ENCODE results near the gene GOLGA8B.
"Not testable (repeated sequence)": the region's sequence is repeated elsewhere in the genome, so short reads cannot be mapped to it uniquely, and the experiment has no call there.

The GOLGA8B gene

GRCh38 chr15:34560814-34561213, 22.6 kb downstream of the GOLGA8B start:
- DNase-seq (ENCODE audit: low spot score): not testable (repeated sequence)

DNA sequence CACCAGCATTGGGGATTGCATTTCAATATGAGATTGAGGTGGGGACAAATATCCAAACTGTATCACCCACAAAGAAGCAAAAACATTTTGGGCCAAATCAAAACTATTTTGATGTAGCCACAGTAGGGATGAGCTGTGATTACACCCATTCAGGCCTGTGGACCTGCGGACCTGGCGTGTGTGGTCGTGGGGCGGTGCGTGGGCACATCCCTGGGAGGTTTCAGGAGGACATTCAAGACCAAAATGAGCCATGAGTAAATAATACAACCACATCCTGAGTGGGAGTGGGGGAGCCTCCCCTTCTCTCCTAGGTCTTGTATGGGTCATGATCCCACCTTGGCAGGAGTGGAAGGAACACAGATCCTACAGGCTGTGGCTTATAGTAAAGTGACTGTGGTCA, 23.7 kb downstream of the GOLGA8B start:
- DNase-seq (ENCODE audit: low spot score): not testable (repeated sequence)

DNA sequence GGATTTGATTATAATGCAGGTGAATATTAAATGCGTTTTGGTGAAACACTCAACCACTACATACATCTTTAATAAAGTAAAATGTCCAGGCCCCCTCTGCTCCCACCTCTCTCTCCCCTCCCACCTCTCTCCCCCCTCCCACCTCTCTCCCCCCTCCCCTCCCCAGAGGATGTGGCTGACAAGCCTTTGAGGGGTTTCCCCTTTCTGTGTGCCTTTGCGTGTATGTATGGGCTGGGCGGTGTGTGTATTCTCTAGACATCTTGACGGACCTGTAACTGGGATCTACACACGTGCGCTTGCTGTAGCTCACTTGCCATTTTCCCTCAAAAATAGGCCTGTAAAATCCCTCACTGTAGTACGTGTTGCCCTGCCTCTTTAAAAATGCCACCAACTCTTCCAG, 28.3 kb downstream of the GOLGA8B start:
- DNase-seq (ENCODE audit: low spot score): not testable (repeated sequence)

GRCh38 chr15:34554716-34555115, 28.7 kb downstream of the GOLGA8B start:
- DNase-seq (ENCODE audit: low spot score): not testable (repeated sequence)

GRCh38 chr15:34554126-34554525, 29.3 kb downstream of the GOLGA8B start:
- DNase-seq (ENCODE audit: low spot score): not testable (repeated sequence)

GRCh38 chr15:34550129-34550528, 33.3 kb downstream of the GOLGA8B start:
- not testable (repeated sequence) for DNase-seq (ENCODE audit: low spot score)

- DNase-seq (ENCODE audit: low spot score): not testable (repeated sequence)
Observed at GRCh38 chr15:34549381-34549809, 34.1 kb downstream of the GOLGA8B start.

DNA sequence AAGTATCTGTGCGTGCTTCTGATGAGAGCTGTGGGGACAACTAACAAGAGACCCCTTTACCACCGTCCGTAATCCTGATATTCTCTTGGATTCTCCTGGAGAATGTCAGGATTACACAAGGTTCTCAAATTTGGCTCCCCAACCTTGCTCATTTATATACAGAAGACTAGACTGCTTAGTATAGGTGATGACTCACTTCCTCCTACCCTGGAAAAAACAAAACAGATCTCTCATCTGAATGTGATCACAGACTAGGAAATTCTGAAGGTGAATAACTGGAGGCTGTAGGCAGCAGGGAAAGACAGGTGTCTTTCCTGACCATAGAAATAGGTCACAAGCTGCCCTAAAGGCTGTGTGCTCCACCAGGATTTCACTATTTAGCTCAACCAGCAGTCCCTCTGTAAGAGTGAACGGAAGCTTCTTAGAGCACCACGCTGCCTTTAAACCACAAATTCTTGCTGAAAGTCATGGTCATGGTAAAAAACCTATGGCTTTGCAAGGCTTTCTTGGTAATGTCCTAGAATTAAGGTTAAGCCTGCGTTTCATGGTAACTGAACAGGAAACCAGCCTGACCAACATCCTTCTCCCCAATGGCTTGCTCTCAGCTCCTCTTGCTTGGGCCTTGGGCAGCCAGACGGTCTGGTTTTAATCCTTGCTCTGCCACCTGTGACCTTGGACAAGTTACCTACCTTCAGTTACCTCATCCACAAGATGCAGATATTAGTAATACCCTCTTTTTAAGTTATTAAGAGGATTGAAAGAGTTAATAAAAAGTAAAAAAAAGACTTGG, 39.4 kb downstream of the GOLGA8B start:
- DNase-seq (ENCODE audit: low spot score): not testable (repeated sequence)

DNA sequence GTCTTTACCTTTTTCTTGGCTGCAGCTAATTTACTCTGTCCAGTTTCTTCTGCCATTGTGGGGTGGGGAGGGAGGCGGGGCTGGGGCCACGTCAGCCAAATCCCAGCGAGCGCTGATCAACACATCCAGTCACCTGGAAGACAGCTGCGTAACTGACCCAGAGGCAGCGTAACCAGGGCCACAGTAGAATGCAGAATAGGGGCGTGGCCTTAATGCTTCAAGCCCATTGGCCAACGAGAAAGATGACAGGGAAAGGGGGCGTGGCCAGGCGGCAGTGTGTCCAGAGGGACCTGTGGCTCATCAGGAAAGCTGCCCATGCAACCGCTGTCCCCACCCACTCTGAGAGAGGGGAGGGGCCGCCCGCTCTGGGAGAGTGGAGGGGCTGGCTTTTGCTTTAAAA, 47.6 kb downstream of the GOLGA8B start:
- DNase-seq (ENCODE audit: low spot score): not testable (repeated sequence)
